ELR (cell line): ENCODE results near the gene ZFP90.
"Not testable (repeated sequence)": the region's sequence is repeated elsewhere in the genome, so short reads cannot be mapped to it uniquely, and the experiment has no call there.

Experiments used
- DNase-seq: peaks from one replicate; pipeline ENCODE4 v3.0.0-alpha.2; 2015; ENCODE audit warnings: low read depth

ZFP90 gene

DNA sequence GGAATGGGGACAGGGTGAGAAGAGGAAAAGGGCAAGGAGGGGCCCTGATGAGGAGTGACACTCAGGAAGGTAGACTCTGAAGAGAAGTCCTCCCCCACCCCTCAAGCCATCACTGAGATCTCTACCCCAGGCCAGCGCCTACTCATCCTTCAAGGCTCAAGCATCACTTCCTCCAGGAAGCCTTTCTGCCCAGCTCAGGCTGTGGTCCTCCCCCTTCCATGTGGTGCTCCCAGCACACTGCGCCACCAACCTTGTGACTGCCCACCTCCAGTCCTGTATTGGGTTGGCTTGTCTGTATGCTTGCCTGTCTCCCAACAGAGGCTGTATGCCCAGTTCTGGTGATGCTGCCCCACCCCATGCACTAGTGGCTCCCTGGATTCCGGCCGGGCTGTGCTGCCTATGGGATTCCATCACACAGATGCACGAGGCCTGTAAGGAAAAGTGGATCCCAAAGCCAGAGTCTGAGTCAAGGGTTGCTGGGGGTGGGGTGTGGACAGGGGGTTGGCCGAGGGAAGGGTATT lies 19.8 kb upstream of the ZFP90 start:
- no peak for DNase-seq

DNA sequence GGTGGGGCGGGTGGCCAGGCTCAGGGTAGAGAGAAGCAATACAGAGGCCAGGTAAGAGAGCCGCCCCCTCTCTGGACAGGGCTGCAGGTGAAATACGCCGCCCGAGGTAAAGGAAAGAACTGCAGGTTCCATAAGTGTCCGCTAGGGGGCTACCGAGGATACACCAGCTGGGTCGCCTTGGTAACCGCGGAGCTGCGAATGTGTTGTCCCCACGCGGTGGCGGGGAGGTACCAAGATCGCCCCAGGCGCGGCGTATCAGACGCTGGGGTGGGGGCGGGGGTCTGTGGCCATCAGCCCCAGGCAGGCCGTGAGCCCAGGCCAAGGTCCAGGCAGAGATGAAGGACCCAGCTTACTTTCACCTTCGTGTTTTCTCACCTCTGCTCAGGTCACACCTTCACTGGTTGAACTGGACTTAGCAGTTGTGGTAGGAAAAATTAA lies 18.4 kb upstream of the ZFP90 start:
- DNase-seq, result peak; percentile 85

DNA sequence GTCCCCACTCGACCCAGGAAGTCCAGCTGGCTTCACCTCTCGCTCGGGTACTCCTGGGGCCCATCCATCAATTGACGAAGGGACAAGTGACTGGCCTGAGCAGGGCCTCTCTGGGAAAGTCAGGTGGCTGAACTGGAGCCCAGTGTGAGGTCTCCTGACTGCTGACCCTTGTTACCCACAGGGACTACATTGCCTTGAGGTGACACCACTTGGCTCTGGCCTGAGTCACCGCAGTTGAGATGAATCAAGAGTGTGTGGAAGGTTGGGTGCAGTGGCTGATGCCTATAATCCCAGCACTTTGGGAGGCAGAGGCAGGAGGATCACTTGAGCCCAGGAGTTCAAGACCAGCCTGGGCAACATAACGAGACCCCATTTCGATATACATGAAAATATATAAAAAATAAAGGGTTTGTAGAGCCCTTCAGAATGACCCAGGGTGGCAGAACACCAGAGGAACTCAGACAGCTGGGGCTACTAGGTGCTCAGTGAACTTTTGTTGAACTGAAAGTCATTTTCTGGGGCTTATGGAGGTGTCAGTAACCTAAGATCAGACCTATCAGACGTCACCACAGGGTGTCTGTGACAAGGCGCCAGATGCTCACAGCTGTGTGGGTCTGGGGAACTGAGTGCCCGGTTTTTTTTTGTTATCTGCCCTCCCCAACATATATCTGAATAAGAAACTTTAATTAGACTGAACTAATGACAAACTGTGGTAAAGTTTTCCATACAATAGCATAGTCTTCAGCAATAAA lies 14.8 kb upstream of the ZFP90 start:
- DNase-seq, result no peak

DNA sequence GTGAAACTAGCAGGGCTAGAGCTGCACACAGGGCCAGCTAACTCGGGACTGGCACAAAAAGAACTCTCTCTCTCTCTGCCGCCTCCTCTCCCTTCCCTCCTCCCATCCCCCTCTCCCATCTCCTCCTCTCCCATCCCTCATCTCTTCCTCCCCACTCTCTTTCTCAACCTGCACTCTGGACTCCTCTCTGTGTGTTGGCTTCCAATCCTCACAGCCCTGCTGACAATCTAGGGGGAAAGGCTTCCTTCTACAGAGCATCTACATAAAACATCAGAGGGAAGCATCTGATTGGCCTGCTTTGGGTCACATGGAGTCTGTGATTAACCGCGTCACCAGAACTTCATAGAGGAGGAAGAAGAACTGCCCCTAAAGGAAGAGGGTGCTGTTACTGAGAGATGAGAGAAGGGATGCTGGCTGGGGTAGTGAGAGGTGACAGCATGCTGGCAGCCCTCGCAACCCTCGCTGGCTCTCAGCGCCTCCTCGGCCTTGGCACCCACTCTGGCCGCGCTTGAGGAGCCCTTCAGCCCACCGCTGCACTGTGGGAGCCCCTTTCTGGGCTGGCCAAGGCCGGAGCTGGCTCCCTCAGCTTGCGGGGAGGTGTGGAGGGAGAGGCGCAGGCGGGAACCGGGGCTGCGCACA lies 12.8 kb upstream of the ZFP90 start:
- DNase-seq, result no peak

DNA sequence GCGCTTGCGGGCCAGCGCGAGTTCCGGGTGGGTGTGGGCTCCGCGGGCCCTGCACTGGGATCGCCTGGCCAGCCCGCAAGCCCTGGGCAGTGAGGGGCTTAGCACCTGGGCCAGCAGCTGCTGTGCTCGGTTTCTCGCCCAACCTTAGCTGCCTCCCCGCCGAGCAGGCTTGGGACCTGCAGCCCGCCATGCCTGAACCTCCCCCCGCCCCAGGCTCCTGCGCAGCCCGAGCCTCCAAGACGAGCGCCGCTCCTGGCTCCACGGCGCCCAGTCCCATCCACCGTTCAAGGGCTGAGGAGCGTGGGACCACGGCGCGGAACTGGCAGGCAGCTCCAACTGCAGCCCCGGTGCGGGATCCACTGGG lies 12.3 kb upstream of the ZFP90 start:
- DNase-seq, result no peak

DNA sequence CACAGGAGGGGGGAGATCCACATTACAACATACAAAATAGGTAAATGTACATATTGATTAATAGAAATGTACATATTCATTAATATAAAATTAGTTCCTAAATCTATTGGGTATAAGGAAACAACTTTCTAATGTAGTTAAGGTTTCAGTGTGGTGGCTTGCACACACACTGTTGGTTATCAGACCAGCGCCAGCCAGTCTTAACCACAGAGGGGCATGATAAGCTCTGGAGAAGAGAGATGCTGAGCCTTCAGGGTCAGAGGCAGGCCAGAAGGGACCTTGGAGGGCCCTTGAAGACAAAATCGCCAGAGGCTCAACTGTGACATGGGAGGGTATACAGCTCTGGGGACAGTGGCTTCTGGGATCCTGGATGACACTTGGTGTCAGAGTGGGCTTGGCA lies 10.9 kb upstream of the ZFP90 start:
- no peak for DNase-seq

DNA sequence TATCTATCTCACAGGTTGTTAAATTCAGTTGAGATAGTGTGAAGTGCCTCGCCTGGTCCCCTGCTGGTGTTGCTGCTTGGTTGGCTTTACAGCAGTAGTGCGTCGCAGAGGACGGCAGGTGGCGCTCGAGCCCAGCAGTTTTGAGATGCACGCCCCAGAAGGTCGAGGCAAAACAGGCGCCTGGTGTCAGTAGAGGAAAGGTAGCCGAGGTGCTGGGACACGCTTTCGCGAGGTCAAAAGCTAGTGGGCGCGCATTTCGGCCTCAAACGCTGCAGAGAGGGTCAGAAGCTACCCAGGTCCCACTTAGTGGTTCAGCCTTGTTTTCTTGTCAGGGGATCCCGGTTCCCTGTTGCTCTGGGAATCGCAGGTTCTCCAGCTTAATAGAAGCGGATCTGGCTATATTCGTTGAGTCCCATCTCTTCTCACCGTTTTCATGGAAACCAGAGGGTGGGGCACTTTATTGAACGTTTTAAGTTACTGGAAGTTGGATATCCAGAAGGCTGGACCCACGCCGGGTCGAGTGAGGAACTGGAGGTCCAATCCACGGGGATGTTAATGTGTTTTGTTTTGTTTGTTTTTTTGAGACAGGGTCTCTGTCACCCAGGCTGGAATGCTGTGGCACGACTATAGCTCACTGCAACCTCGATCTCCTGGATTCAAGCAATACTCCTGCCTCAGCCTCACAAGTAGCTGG lies 10.3 kb upstream of the ZFP90 start:
- peak; percentile 84 for DNase-seq

DNA sequence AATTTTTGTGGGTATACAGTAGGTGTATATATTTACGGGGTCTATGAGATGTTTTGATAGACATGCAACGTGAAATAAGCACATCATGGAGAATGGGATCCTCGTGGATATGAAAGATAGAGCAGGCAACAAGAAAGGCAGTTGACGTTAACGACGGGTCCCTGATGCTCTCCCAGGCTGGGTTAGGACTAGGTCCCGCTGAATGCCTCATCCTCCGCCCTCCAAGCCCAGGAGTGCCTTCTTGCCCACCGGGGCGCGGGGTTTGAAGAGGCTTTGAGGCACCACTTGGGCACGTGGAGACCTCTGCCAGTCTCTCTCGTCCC lies 9.5 kb upstream of the ZFP90 start:
- DNase-seq, result no peak

DNA sequence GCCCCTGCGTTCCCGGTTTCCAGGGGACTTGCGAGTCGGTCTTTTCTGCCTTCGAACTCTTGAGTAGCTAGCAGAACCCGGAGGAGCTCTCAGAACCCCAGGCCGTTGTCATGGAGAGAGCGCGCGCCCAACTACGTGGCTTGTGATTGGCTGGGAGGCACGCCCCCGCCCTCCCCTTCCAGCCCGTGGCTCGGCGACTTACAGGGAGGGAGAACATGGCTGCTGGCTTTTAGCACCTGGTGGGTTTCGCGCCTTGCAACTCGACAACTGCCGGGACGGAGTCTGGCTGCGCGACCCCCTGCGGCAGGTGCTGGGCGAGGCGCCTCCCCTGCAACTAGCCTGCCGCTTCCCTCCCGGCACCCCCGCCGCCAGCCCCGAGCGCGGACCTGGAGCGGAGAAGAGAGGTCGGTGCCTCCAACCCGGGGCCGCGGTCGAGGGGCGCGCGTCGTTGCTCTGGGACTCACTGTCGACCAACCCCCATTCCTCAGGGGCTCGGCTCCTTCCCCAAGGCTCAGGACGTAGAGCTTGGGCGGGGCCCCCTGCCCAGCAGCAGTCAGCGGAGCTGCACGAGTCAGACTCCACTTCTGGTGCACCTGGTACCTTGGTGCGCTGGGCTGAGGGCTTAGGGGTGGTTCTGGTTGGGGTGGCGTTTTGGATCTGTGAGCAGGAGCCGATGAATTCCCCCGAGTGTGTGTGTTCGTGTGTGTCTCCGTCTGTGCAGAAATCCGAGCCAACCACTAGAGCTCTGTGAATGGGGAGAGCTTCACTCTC lies 9.0 kb upstream of the ZFP90 start:
- peak; percentile 93 for DNase-seq

DNA sequence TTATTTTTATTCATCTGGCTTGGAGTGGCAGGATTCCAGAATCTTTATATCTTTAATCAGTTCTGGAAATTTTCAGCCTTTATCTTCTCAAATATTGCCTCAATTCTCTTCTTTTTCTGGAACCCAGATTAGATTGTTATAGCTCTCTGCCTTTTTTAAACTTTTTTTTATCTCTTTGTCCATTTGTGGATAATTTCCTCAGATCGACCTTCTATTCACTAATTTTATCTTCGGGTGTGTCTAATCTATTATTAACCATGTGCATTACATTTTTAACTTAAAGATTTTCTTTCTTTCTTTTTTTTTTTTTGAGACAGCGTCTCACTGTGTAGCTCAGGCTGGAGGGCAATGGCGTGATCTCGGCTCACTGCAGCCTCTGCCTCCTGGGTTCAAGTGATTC lies 5.2 kb upstream of the ZFP90 start:
- no peak for DNase-seq

DNA sequence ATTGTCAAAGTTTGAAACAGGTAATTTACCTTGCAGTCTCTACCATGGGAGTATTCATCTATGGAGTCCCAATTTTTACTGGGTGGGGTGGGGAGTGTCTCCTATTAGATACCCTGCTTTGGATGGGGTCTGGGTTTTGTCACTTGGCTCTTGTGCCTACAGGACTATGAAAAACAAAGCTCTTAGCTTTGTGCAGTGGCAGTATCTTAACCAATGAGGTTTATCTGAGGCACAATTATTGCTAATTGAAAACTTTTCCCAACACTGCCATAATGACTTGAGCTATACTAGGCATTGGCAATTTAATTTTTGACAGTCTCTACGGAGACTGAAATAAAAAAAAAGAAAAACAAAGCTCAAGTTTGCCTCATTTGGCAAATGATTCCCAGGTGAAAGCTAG lies 3.8 kb upstream of the ZFP90 start:
- DNase-seq, result no peak

DNA sequence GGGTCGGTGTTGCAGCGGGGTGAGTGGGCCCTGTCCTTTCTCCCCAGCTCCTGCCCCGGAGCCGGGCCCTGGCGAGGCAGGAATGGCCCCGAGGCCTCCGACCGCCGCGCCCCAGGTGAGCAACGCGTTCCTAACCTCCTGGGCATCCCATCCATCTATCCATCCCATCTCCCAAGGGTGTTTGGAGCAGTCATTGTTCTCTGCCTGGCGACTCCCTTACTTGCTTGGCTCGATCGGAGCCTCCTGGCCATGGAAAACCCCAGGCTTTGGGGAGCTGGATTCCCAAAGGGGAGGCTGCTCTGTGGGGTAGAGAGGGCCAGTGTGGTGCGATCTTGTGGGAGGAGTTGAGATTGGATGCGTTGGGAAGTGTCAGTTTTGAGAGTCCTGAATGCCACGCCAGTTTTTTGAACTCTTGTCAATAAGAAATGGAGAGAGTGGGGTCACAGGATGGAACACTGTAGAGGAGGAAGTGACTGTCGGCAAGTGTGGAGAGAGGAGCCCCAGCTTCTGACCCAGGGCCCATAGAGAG lies 684 bp downstream of the ZFP90 start:
- peak; percentile 39 for DNase-seq

DNA sequence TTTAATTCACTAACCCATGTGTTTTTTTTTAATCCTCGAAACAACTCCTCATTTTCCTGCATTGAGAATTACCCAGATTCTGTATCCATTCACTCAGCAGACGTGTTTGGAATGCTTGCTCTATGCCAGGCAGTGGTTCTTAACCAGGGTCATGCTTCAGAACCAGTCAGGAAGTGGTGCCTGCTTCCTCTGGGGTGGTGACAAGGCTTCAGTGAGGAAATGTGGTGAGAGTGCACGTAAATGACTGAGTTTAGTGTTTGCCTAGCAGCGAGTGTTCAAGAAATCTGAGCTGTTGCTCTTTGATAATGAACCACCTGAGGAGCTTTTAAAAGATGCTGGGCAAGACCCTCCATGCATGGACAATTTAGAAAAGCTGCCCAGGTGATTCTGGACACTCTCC lies 9.9 kb downstream of the ZFP90 start:
- no peak for DNase-seq

DNA sequence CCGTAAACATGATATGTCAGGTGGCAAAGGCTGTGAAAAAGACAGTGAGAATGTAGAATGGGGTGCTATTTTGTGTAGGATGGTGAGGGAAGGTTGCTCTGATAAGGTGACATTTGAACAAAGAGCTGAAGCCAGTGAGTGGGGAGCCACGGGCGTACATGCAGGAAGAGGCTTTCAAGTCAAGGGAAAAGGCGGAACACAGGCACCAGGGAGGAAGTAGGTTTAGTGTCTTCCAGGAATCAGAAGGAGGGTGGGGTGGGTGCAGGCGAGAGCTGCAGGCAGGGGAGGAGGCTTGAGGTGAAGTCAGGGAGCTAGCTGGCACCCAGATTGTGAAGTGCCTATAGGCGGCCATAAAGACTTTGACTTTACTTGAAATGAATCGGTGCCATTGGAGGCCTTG lies 14.1 kb downstream of the ZFP90 start:
- DNase-seq, result no peak

DNA sequence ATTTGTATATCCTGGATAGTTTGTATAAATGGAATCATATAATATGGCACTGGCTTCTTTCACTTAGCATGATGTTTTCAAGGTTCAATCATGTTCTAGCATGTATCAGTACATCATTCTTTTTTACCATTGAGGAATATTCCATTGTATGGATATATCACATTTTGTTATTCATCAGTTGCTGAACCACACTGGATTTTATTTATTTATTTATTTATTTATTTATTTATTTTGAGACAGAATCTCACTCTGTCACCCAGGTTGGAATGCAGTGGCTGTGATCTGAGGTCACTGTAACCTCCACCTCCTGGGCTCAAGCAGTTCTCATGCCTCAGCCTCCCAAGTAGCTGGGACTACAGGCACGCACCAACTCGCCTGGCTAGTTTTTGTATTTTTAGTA lies 21.2 kb downstream of the ZFP90 start:
- DNase-seq, result not testable (repeated sequence)

DNA sequence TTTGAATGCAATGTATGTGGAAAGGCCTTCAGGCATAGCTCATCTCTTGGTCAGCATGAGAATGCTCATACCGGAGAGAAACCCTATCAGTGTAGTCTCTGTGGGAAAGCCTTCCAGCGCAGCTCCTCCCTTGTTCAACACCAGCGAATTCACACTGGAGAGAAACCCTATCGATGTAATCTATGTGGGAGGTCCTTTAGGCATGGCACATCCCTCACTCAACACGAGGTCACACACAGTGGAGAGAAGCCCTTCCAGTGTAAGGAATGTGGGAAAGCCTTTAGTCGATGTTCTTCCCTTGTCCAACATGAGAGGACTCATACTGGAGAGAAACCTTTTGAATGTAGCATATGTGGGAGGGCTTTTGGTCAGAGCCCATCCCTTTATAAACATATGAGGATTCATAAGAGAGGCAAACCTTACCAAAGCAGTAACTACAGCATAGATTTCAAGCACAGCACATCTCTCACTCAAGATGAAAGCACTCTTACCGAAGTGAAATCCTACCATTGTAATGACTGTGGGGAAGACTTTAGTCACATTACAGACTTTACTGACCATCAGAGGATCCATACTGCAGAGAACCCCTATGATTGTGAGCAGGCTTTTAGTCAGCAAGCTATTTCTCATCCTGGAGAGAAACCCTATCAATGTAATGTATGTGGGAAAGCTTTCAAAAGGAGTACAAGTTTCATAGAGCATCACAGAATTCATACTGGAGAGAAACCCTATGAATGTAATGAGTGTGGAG lies 24.7 kb downstream of the ZFP90 start:
- peak; percentile 12 for DNase-seq

DNA sequence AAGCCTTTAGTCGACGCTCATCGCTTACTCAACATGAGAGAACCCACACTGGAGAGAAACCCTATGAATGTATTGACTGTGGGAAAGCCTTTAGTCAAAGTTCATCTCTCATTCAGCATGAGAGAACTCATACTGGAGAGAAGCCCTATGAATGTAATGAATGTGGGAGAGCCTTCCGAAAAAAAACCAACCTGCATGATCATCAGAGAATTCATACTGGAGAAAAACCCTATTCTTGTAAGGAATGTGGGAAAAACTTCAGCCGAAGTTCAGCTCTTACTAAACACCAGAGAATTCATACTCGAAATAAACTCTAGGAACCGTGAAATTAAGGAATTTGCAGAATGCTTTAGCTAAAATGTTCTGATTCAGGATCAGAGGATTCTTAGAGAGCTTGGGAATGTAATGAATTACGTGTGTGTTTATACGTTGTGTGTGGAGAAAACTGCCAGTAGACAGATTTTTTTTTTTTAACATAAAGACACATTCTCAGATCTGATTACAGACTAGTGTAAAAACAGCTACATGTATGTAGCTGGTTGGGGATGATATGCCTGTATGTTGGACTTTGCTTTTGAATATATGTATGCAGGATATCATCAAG lies 25.4 kb downstream of the ZFP90 start:
- DNase-seq, result peak; percentile 31

DNA sequence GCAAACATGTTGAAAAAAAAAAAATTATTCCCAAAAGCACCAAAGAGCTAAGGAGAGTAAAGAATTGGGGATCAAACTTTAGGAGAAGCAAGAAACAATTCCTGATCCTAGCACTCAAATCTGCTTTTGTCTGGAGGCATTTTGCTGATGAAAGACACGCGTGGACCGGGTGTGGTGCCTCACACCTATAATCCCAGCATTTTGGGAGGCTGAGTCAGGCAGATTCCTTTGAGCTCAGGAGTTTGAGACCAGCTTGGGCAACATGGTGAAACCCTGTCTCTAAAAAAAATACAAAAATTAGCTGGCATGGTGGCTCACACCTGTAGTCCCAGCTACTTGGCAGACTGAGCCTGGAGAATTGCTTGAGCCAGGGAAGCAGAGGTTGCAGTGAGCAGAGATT lies 35.4 kb downstream of the ZFP90 start:
- DNase-seq, result no peak

DNA sequence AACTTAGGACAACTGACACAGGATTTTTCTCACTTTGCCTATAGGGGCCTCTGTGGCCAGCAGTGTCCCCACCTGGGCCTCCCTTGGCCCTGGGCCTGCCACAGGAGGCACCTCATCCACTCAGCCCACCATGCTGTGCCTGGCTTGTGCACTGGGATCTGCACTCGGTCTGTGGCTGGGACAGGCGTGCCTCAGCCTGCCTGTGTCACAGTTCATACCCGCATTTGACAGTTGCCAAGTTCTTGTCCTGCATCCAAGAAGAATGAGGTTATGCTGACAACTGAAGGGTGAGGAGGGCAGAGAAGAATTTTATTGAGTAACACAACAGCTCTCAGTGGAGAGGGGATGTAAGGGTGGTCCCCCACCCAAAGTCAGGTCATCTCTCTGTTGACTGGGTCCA lies 36.0 kb downstream of the ZFP90 start:
- no peak for DNase-seq

DNA sequence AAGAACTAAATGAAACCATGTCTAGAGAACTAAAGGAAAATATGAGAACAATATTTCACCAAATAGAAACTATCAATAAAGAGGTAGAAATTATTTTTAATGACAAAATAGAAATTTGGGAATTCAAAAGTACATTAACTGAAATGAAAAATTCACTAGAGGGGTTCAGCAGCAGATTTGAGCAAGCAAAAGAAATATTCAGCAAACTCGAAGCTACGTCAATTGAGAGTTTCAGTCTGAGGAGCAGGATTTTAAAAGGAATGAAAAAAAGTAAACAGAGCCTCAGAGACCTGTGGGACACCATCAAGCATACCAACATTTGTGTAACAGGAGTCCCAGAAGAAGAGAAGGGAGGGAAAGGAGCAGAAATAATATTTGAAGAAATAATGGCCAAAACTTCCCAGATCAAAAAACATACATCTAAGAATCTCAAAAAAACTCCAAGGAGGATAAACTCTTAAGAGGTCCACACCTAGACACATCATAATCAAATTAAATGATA lies 38.3 kb downstream of the ZFP90 start:
- no peak for DNase-seq
